Neural progenitor cell (in vitro differentiated cells): ENCODE measurements around the gene DSE.

Experiments used
- EZH2 ChIP-seq: fragments of 200-600 bp; sonication (generic); IDR thresholded peaks from 2 replicates; pipeline ENCODE4 v1.6.1; 2017; ENCODE audit warnings: antibody characterized with exemption, mild to moderate bottlenecking, moderate library complexity
- TF ChIP-seq, protein P1 (sequence below): fragments of 200-600 bp; sonication (generic); IDR thresholded peaks from 2 replicates; pipeline ENCODE4 v1.5.1; 2017; ENCODE audit warnings: antibody characterized with exemption, mild to moderate bottlenecking

DNA sequence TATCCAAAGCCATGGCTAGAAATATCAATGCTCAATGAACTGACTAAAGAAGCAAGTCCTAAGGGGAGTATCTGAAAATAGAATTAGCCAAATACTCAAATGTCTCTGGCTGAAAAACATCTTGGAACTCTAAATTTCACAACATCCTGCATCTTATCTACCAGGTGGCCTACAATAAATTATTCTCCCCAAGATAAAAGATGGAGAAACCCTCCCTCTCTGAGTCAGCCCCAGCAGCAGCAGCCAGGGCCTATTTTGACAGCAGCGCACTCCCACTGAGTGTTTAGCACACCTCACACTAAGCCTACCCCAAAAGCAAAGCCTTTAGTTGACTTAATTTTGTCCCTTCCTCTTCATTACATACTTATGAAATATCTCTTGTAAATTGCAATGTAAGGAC is 96.3 kb downstream of the DSE start:
- TF ChIP-seq, protein P1, sequence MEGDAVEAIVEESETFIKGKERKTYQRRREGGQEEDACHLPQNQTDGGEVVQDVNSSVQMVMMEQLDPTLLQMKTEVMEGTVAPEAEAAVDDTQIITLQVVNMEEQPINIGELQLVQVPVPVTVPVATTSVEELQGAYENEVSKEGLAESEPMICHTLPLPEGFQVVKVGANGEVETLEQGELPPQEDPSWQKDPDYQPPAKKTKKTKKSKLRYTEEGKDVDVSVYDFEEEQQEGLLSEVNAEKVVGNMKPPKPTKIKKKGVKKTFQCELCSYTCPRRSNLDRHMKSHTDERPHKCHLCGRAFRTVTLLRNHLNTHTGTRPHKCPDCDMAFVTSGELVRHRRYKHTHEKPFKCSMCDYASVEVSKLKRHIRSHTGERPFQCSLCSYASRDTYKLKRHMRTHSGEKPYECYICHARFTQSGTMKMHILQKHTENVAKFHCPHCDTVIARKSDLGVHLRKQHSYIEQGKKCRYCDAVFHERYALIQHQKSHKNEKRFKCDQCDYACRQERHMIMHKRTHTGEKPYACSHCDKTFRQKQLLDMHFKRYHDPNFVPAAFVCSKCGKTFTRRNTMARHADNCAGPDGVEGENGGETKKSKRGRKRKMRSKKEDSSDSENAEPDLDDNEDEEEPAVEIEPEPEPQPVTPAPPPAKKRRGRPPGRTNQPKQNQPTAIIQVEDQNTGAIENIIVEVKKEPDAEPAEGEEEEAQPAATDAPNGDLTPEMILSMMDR: no peak
- TF ChIP-seq EZH2: no peak
